Hepatocyte (in vitro differentiated cells): ENCODE results near the gene ZNF462.

ENCODE experiments used
- CTCF ChIP-seq: fragments of 200-600 bp; sonication (generic); IDR thresholded peaks from 2 replicates; pipeline ENCODE4 v1.5.1; 2016; ENCODE audit warnings: antibody characterized with exemption, mild to moderate bottlenecking; ENCODE audit not compliant: poor library complexity
- EZH2 ChIP-seq: fragments of 200-600 bp; sonication (generic); IDR thresholded peaks from 2 replicates; pipeline ENCODE4 v1.6.1; 2016; ENCODE audit warnings: antibody characterized with exemption, mild to moderate bottlenecking, borderline replicate concordance
- EZH2phosphoT487 ChIP-seq: fragments of 200-600 bp; sonication (generic); IDR thresholded peaks from one replicate; pipeline ENCODE4 v1.6.1; 2018; ENCODE audit warnings: antibody characterized with exemption, mild to moderate bottlenecking, low read depth, moderate library complexity; ENCODE audit not compliant: unreplicated experiment, severe bottlenecking

GRCh38 chr9:107060062-107060461 is 197.1 kb downstream of the ZNF462 start:
- TF ChIP-seq CTCF (no peak), EZH2phosphoT487 (no peak), EZH2 (no peak)
